Measurements from ENCODE around the gene CEP72.
"Not testable (repeated sequence)": the region's sequence is repeated elsewhere in the genome, so short reads cannot be mapped to it uniquely, and the experiment has no call there.

Gene CEP72

GRCh38 chr5:673831-674629 is 61.9 kb downstream of the CEP72 start:
- no peak for DNase-seq

GRCh38 chr5:674630-675011 is 62.5 kb downstream of the CEP72 start:
- DNase-seq: no peak

- DNase-seq: no peak
These were observed 63.2 kb downstream of the CEP72 start for GRCh38 chr5:675111-675870.

GRCh38 chr5:675871-676698 is 63.9 kb downstream of the CEP72 start:
- DNase-seq: no peak

GRCh38 chr5:676699-677076 is 64.5 kb downstream of the CEP72 start:
- DNase-seq: no peak

GRCh38 chr5:677131-678101 is 65.3 kb downstream of the CEP72 start:
- no peak for DNase-seq

GRCh38 chr5:678521-678920 is 66.4 kb downstream of the CEP72 start:
- not testable (repeated sequence) for DNase-seq

GRCh38 chr5:679166-679895 is 67.2 kb downstream of the CEP72 start:
- not testable (repeated sequence) for DNase-seq

GRCh38 chr5:680118-680795 is 68.1 kb downstream of the CEP72 start:
- not testable (repeated sequence) for DNase-seq

GRCh38 chr5:680836-681235 is 68.7 kb downstream of the CEP72 start:
- DNase-seq: not testable (repeated sequence)

- not testable (repeated sequence) for DNase-seq
These were observed 69.4 kb downstream of the CEP72 start for GRCh38 chr5:681317-682191.

GRCh38 chr5:682216-682615 is 70.1 kb downstream of the CEP72 start:
- DNase-seq: not testable (repeated sequence)

- not testable (repeated sequence) for DNase-seq
These were observed 70.7 kb downstream of the CEP72 start for GRCh38 chr5:682651-683358.

GRCh38 chr5:683551-684481 is 71.7 kb downstream of the CEP72 start:
- no peak for DNase-seq

- DNase-seq: no peak
These were observed 72.6 kb downstream of the CEP72 start for GRCh38 chr5:684751-685216.

GRCh38 chr5:685262-686171 is 73.4 kb downstream of the CEP72 start:
- no peak for DNase-seq

GRCh38 chr5:686172-686523 is 74.0 kb downstream of the CEP72 start:
- DNase-seq: not testable (repeated sequence)
